Kidney glomerular epithelial cell (primary cell): ENCODE data around the gene LNPEP.
A peak's percentile ranks its signal among the peaks of the same experiment; 100 is the strongest.
"Not testable (repeated sequence)": the region's sequence is repeated elsewhere in the genome, so short reads cannot be mapped to it uniquely, and the experiment has no call there.

Experiments used
- DNase-seq: peaks from one replicate; lab custom pipeline; 2025; lab: John Stamatoyannopoulos, UW

LNPEP gene

GRCh38 chr5:97063251-97063650 is 127.4 kb downstream of the LNPEP start:
- DNase-seq: no peak

DNA sequence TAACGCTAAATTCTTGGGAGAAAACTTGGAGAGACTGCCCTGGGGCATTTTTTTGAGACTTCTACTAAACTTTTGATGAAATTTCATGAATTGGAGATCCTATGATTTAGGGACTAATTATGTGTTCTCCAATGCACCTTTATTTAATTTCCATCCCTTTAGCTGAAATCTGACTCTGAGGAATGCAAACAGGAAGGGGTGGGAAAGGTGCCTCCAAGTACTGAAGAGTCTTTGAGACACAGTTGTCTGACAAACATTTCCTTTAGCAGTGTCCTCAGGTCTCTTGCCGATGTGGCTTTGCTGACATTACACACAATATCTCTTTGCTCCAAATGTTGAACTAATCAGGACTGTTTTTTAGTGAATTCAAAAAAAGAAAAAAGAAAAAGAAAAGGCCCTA is 129.6 kb downstream of the LNPEP start:
- no peak for DNase-seq

GRCh38 chr5:97067296-97067850 is 131.5 kb downstream of the LNPEP start:
- DNase-seq: no peak

GRCh38 chr5:97070234-97070633 is 134.4 kb downstream of the LNPEP start:
- DNase-seq: no peak

DNA sequence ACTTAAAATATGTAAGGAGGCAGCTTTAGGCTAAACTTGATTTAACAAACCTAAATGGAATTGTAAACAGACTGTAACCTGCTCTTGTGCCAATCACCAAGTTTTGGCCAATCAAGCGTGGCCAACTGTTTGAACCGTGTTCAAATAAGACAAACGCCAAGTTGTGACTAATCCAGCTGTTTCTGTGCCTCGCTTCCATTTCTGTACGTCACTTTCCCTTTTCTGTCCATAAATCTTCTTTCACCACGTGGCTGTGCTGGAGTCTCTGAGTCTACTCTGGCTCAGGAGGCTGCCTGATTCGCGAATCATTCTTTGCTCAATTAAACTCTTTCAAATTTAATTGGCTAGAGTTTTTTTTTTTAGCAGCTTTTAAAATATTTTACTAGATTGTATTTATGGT is 135.2 kb downstream of the LNPEP start:
- DNase-seq: peak; percentile 88

- DNase-seq: no peak
Measured at GRCh38 chr5:97071993-97072392, 136.1 kb downstream of the LNPEP start.

GRCh38 chr5:97072696-97073095 is 136.8 kb downstream of the LNPEP start:
- DNase-seq: no peak

- DNase-seq: no peak
Measured at GRCh38 chr5:97073420-97073819, 137.5 kb downstream of the LNPEP start.

- no peak for DNase-seq
Measured at GRCh38 chr5:97074859-97075489, 139.1 kb downstream of the LNPEP start.

DNA sequence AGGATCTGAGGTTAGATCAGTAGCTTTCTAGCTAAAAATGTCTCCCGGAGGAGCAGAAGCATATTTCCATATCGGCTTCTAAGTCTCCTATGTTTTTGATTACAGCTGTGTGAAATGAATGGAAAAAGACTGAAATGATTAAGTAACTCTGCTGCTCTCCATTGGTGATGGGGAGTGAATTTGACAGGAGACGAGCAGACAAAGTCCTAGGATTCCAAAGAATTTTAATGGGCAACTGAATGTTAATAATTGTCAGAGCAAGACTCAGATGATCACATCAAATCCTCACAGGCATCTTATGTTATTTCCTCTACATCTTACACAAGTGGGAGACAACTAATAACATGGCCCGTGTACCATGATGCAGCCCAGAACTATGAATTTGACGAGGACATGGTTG is 139.8 kb downstream of the LNPEP start:
- DNase-seq: peak; percentile 95

GRCh38 chr5:97076098-97076497 is 140.2 kb downstream of the LNPEP start:
- DNase-seq: no peak

DNA sequence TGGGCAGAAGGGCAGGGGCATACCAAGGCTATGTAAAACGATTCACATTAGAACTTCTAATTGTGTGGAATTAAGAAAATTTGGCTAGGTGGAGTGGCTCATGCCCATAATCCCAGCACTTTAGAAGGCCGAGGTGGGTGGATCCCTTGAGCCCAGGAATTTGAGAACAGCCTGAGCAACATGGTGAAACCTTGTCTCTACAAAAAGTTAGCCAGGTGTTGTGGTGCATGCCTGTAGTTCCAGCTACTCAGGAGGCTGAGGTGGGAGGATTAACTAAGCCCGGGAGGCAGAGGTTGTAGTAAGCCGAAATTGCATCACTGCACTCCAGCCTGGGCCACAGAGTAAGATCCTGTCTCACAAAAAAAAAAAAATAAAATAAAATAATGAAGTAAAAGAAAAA is 141.4 kb downstream of the LNPEP start:
- no peak for DNase-seq

- no peak for DNase-seq
Measured at GRCh38 chr5:97078958-97079743, 143.3 kb downstream of the LNPEP start.

GRCh38 chr5:97084782-97085458 is 149.0 kb downstream of the LNPEP start:
- not testable (repeated sequence) for DNase-seq

GRCh38 chr5:97085459-97086181 is 149.7 kb downstream of the LNPEP start:
- no peak for DNase-seq
